ENCODE results near the gene DNMT3A. TPM values are rescaled to one million over a fixed set of nuclear protein-coding genes. Genes with fewer than 3 reads are reported as not detected.
A peak's percentile ranks its signal among the peaks of the same experiment; 100 is the strongest.

DNMT3A gene
- total and polyA plus RNA-seq, 7 donors, result 4.4 to 30.2 (median 18.1) TPM

DNA sequence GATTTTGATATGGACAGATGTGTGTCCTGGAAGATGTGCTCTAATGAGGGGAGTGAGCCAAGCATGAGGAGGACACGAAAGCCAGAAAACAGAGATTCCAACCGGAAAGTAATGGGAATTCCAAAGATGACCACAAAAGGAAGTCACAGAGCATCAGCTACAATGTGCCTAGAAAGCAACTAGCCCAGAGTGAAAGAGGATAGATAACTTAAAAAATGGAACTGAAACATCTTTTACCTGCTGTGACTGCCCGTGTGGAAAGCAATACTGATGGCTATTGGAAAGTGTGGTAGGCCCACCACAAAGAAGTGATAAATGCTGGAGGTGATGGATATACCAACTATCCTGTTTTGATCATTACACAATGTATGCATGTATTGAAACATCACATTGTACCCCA lies 21.6 kb downstream of the DNMT3A start:
- Histone ChIP-seq H3K27me3 (no peaks in the 10 kb centered on the region), H3K4me1 (peaks cover 0 to 51% (median 46%) of the 10 kb centered on the region in 4 donors), H3K9me3 (no peaks in the 10 kb centered on the region), H3K4me3 (no peak overlapping the region), H3K27ac (no peak overlapping the region), H3K36me3 (no peaks in the 10 kb centered on the region)
- TF ChIP-seq POLR2AphosphoS5 (IDR thresholded peaks at IDR 0.05), result no peak
- no peak for TF ChIP-seq POLR2A (IDR thresholded peaks at IDR 0.05)
- no peak for TF ChIP-seq EP300 (IDR thresholded peaks at IDR 0.05)
- TF ChIP-seq, protein P1, sequence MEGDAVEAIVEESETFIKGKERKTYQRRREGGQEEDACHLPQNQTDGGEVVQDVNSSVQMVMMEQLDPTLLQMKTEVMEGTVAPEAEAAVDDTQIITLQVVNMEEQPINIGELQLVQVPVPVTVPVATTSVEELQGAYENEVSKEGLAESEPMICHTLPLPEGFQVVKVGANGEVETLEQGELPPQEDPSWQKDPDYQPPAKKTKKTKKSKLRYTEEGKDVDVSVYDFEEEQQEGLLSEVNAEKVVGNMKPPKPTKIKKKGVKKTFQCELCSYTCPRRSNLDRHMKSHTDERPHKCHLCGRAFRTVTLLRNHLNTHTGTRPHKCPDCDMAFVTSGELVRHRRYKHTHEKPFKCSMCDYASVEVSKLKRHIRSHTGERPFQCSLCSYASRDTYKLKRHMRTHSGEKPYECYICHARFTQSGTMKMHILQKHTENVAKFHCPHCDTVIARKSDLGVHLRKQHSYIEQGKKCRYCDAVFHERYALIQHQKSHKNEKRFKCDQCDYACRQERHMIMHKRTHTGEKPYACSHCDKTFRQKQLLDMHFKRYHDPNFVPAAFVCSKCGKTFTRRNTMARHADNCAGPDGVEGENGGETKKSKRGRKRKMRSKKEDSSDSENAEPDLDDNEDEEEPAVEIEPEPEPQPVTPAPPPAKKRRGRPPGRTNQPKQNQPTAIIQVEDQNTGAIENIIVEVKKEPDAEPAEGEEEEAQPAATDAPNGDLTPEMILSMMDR (IDR thresholded peaks at IDR 0.05), result no peak
- 69 to 82% methylated on average over 3 of the region's 3 CpGs for WGBS, 2 donors
- no peak for DNase-seq
- intact Hi-C loops (cut with DNase I), result no loop called here

DNA sequence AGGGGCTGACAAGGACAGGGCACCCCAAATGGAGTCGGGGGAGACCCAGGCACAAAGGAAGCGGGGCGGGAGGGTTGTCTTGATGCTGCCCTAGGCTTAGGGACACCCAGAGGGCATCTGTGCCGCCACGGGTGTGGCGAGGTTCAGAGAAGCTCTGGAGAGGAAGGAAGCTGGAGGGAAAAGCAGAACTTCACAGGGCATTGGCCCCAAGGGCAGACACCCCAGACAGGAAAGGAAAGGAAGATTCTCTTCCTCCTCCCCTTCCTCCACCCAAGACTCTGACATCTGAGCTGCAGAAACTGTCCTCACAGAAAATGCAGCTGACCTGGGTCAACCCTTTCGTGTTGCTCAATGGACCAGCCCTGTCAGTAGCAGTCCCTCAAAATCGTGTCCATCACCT lies 25.6 kb downstream of the DNMT3A start:
- peak overlapping the region; percentile 66 to 79 (median 78) for H3K27ac ChIP-seq
- WGBS, 2 donors, result 60 to 73% methylated on average over 8 of the region's 8 CpGs
- intact Hi-C loops (cut with DNase I), result no loop called here

DNA sequence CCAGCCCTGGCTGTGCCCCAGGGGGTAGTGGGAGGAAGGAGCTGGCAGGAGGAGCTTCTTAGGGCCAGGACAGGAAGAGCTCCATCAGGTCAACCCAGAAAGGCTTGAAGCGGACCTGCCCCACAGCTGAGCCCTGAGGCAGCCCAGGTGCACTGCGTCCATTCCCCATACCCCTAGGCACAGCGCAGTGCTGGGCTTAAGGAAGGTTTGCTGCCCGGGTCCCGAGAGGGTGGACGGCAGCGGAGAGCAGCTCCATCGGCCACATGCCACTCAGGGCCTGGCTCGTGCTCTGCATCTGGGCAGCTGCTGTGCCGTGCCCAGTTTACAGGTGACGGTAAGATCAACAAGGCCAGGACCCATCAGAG lies 26.4 kb downstream of the DNMT3A start:
- DNase-seq, result no peak
- 82 to 86% methylated on average over 11 of the region's 11 CpGs for WGBS, 2 donors
- Histone ChIP-seq H3K27me3 (no peaks in the 10 kb centered on the region), H3K4me3 (peak overlapping the region in 1 of 4 donors; percentile 19), H3K9me3 (no peaks in the 10 kb centered on the region), H3K36me3 (peaks cover 0 to 17% (median 10%) of the 10 kb centered on the region in 4 donors), H3K4me1 (peaks cover 0 to 67% (median 61%) of the 10 kb centered on the region in 4 donors), H3K27ac (peak overlapping the region; percentile 66 to 79 (median 78))
- TF ChIP-seq EP300 (IDR thresholded peaks at IDR 0.05) (no peak), POLR2AphosphoS5 (IDR thresholded peaks at IDR 0.05) (no peak), POLR2A (IDR thresholded peaks at IDR 0.05) (no peak)
- TF ChIP-seq, protein P1 (IDR thresholded peaks at IDR 0.05), result no peak
- intact Hi-C loops (cut with DNase I), result no loop called here

More for the DNA sequence above, 25.6 kb downstream of the DNMT3A start:
- Histone ChIP-seq H3K4me3 (no peak overlapping the region), H3K9me3 (no peaks in the 10 kb centered on the region), H3K4me1 (peaks cover 0 to 59% (median 53%) of the 10 kb centered on the region in 4 donors), H3K36me3 (peaks cover 0 to 17% (median 10%) of the 10 kb centered on the region in 4 donors), H3K27me3 (no peaks in the 10 kb centered on the region)
- no peak for TF ChIP-seq POLR2AphosphoS5 (IDR thresholded peaks at IDR 0.05)
- TF ChIP-seq, protein P1 (IDR thresholded peaks at IDR 0.05), result no peak
- no peak for DNase-seq

DNA sequence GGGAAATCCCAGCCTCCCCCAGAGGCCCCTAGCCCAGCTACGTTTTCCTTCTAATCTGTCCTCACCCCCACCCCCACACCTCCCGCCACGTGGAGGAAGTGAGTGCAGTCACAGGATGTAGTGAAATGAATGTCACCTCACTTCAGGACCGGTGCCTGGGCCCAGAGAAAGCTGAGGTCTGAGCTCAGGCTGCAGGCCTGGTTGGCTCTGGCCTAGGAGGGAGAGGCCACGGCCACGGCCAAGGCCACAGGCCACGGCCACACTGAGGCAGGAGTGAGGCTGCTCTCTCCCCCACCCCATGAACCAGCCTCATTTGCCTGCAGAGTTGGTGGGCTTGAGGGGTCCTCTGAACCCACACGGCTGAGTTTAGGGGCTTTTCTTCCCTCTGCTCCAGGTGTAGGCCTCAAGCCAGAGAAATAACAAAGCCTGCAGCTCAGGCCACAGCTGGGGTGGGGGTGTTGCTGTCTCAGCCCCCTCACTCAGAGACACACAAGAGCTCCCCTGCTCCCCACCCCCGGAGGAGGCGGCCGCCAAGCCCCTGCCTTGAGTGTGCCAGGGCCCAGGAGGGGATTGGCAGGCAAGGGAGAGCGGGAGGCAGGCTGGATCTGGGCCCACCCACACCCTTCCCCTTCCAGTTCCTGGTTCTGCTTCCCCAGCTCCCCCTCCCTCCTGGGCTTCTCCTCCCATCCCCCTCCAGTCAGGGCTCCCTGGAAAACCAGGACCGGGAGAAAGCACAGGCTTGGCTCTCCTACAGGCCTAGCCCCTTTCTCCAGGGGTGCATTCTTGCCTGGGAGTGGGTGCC lies 27.0 kb downstream of the DNMT3A start:
- H3K4me3 ChIP-seq, result peak overlapping the region in 1 of 4 donors; percentile 19
- peak; percentile 88 for DNase-seq
- intact Hi-C loops (cut with DNase I), result no loop called here
- peaks cover 0 to 17% (median 10%) of the 10 kb centered on the region in 4 donors for H3K36me3 ChIP-seq
- no peaks in the 10 kb centered on the region for H3K9me3 ChIP-seq
- TF ChIP-seq, protein P1 (IDR thresholded peaks at IDR 0.05), result no peak
- TF ChIP-seq POLR2AphosphoS5 (IDR thresholded peaks at IDR 0.05) (peak in 1 of 4 donors; percentile 25), POLR2A (IDR thresholded peaks at IDR 0.05) (no peak), EP300 (IDR thresholded peaks at IDR 0.05) (no peak)
- H3K27ac ChIP-seq, result peak overlapping the region; percentile 66 to 79 (median 78)
- WGBS, 2 donors, result 32 to 48% methylated on average over 13 of the region's 13 CpGs
- H3K27me3 ChIP-seq, result no peaks in the 10 kb centered on the region
- H3K4me1 ChIP-seq, result peaks cover 0 to 73% (median 67%) of the 10 kb centered on the region in 4 donors

Measured in sigmoid colon (tissue), 7 donors.